SK-N-SH (cell line): ENCODE measurements around the gene IQCK. TPM values are rescaled to one million over a fixed set of nuclear protein-coding genes. Genes with fewer than 3 reads are reported as not detected.

ENCODE experiments used
- CTCF ChIA-PET: fragments of 300-600, 350-600 bp; formaldehyde crosslinking; extraction: SDS; loops from one replicate; lab custom pipeline; 2021; lab: Yijun Ruan, JAX
- POLR2A ChIA-PET: fragments of 350-600 bp; sonication (Branson Sonifier 250); formaldehyde crosslinking; extraction: SDS; loops from one replicate; lab custom pipeline; 2020; ENCODE audit warnings: antibody characterized with exemption, inconsistent platforms; lab: Yijun Ruan, JAX
- DNase-seq: peaks from one replicate; pipeline ENCODE4 v3.0.0; 2012
- H2AFZ ChIP-seq: fragments of 200-600 bp; sonication (generic); 2 replicates; pipeline ENCODE4 v1.8.1; 2016; ENCODE audit warnings: antibody characterized with exemption, mild to moderate bottlenecking, low read depth
- H3F3A ChIP-seq: fragments of 200-600 bp; sonication (generic); replicated peaks from 2 replicates; pipeline ENCODE3; 2016; ENCODE audit warnings: antibody characterized with exemption, mild to moderate bottlenecking; ENCODE audit not compliant: insufficient read depth
- H3K27ac ChIP-seq, 2 experiments: fragments of 200-500 bp in 1 of 2; fragments of 200-600 bp in 1 of 2; sonication (Bioruptor generic) in 1 of 2; sonication (generic), shearing (Covaris generic) in 1 of 2; 2 replicates each; pipeline versions ENCODE4 v1.5.1 to v1.6.1; 2014 to 2016; ENCODE audit warnings: low read depth in 2 of 2, inconsistent platforms in 1 of 2, low read length in 1 of 2, mild to moderate bottlenecking in 1 of 2, mixed read lengths in 1 of 2
- H3K27me3 ChIP-seq: fragments of 200-600 bp; sonication (generic), shearing (Covaris generic); 2 replicates; pipeline ENCODE4 v1.6.1; 2016; ENCODE audit warnings: mixed run types; ENCODE audit not compliant: insufficient read depth
- H3K36me3 ChIP-seq, 2 experiments: fragments of 200-500 bp in 1 of 2; fragments of 200-600 bp in 1 of 2; sonication (Bioruptor generic) in 1 of 2; sonication (generic) in 1 of 2; replicated peaks in 1 of 2; 2 replicates each; pipeline versions ENCODE3 to v1.5.1; 2014 to 2016; ENCODE audit warnings: low read length in 1 of 2, mild to moderate bottlenecking in 1 of 2; ENCODE audit not compliant: insufficient read depth in 2 of 2, control insufficient read depth in 1 of 2
- H3K4me1 ChIP-seq, 2 experiments: fragments of 200-500 bp in 1 of 2; fragments of 200-600 bp in 1 of 2; sonication (Bioruptor generic) in 1 of 2; sonication (generic), shearing (Covaris generic) in 1 of 2; 2 replicates each; pipeline versions ENCODE4 v1.5.1 to v1.6.1; 2014 to 2016; ENCODE audit warnings: low read depth in 1 of 2, low read length in 1 of 2, mixed run types in 1 of 2; ENCODE audit not compliant: insufficient read depth in 2 of 2, control insufficient read depth in 1 of 2
- H3K4me2 ChIP-seq: fragments of 200-600 bp; sonication (generic), shearing (Covaris generic); 2 replicates; pipeline ENCODE4 v1.6.1; 2017; ENCODE audit warnings: mixed run types
- H3K4me3 ChIP-seq, 2 experiments: fragments of 200-500 bp in 1 of 2; fragments of 200-600 bp in 1 of 2; sonication (Bioruptor generic) in 1 of 2; sonication (generic), shearing (Covaris generic) in 1 of 2; 2 replicates each; pipeline versions ENCODE4 v1.5.1 to v1.8.1; 2014 to 2016; ENCODE audit warnings: low read depth in 2 of 2, inconsistent platforms in 1 of 2, low read length in 1 of 2, mild to moderate bottlenecking in 1 of 2, mixed read lengths in 1 of 2, moderate library complexity in 1 of 2
- H3K79me2 ChIP-seq: fragments of 200-600 bp; sonication (generic); 2 replicates; pipeline ENCODE4 v1.8.1; 2017; ENCODE audit warnings: mild to moderate bottlenecking; ENCODE audit not compliant: insufficient read depth
- H3K9ac ChIP-seq: fragments of 200-600 bp; sonication (generic); 2 replicates; pipeline ENCODE4 v1.6.1; 2017; ENCODE audit warnings: mixed run types
- H3K9me2 ChIP-seq: fragments of 200-600 bp; sonication (generic); 2 replicates; pipeline ENCODE4 v1.6.1; 2017; ENCODE audit warnings: mixed run types
- H3K9me3 ChIP-seq: fragments of 200-600 bp; sonication (generic); 2 replicates; pipeline ENCODE4 v1.6.1; 2017; ENCODE audit warnings: mixed run types, mild to moderate bottlenecking, moderate library complexity
- H4K20me1 ChIP-seq: fragments of 200-600 bp; sonication (generic); 2 replicates; pipeline ENCODE4 v1.6.1; 2017; ENCODE audit warnings: mild to moderate bottlenecking, mixed run types; ENCODE audit not compliant: insufficient read depth
- CTCF ChIP-seq: fragments of 200-600 bp; sonication (generic); IDR thresholded peaks from 2 replicates; pipeline ENCODE4 v1.6.1; 2017; ENCODE audit warnings: antibody characterized with exemption, mild to moderate bottlenecking, moderate library complexity
- ELF1 ChIP-seq: IDR thresholded peaks from 2 replicates; pipeline ENCODE4 v1.4.0; 2012
- FOXM1 ChIP-seq: IDR thresholded peaks from 2 replicates; pipeline ENCODE4 v1.4.0; 2012; ENCODE audit warnings: low read depth, mild to moderate bottlenecking
- GATA2 ChIP-seq: sonication (generic); formaldehyde crosslinking; IDR thresholded peaks from 2 replicates; pipeline ENCODE4 v1.5.0; 2020; ENCODE audit warnings: mild to moderate bottlenecking, missing genetic modification reagents
- IRF3 ChIP-seq: fragments of 150-350 bp; IDR thresholded peaks from 2 replicates; pipeline ENCODE4 v1.6.1; 2016; ENCODE audit warnings: mild to moderate bottlenecking, low read depth, low read length
- JUND ChIP-seq: IDR thresholded peaks from 2 replicates; pipeline ENCODE4 v1.4.0; 2012
- MEF2A ChIP-seq: IDR thresholded peaks from 2 replicates; pipeline ENCODE4 v1.4.0; 2012; ENCODE audit warnings: low read depth, borderline replicate concordance
- MXI1 ChIP-seq: IDR thresholded peaks from 2 replicates; pipeline ENCODE4 v1.6.1; 2012; ENCODE audit warnings: mild to moderate bottlenecking, low read depth, low read length, improper control_type of control experiment
- NFIC ChIP-seq: IDR thresholded peaks from 2 replicates; pipeline ENCODE4 v1.4.0; 2012; ENCODE audit warnings: borderline replicate concordance
- NRF1 ChIP-seq: IDR thresholded peaks from 2 replicates; pipeline ENCODE4 v1.6.1; 2012; ENCODE audit warnings: low read depth, mild to moderate bottlenecking, low read length
- PBX3 ChIP-seq: IDR thresholded peaks from 2 replicates; pipeline ENCODE4; 2012
- POLR2AphosphoS5 ChIP-seq: IDR thresholded peaks from 2 replicates; pipeline ENCODE4 v1.6.1; 2012; ENCODE audit warnings: low read depth, low read length
- REST ChIP-seq: IDR thresholded peaks from 2 replicates; pipeline ENCODE4 v1.6.1; 2012; ENCODE audit warnings: mild to moderate bottlenecking, low read depth, low read length, moderate library complexity
- RXRA ChIP-seq: IDR thresholded peaks from 2 replicates; pipeline ENCODE4 v1.4.0; 2012; ENCODE audit warnings: low read depth, mild to moderate bottlenecking, borderline replicate concordance
- SMC3 ChIP-seq: IDR thresholded peaks from 2 replicates; pipeline ENCODE4 v1.6.1; 2012; ENCODE audit warnings: low read depth, low read length, improper control_type of control experiment
- TAF1 ChIP-seq: IDR thresholded peaks from 2 replicates; pipeline ENCODE4 v1.6.1; 2012; ENCODE audit warnings: low read depth, mild to moderate bottlenecking, low read length, moderate library complexity, borderline replicate concordance
- TCF12 ChIP-seq: IDR thresholded peaks from 2 replicates; pipeline ENCODE4 v1.4.0; 2012
- ZBTB33 ChIP-seq: IDR thresholded peaks from 2 replicates; pipeline ENCODE4 v1.4.0; 2012; ENCODE audit warnings: low read depth, borderline replicate concordance
- WGBS: methylation state at CpG from one replicate; pipeline ENCODE4 v1.1.6; 2017; ENCODE audit warnings: low lambda C conversion rate; 5-methylcytosine and 5-hydroxymethylcytosine counted together
- polyA plus RNA-seq, 3 experiments: library from polyadenylated mRNA; depleted of rRNA; stranded (reverse); fragments of >200 nt; gene quantifications; 2 replicates each; pipeline ENCODE4 v1.2.3, GENCODE V29; 2012

The IQCK gene
- polyA plus RNA-seq, 1 of the 3 experiments (the other 2 are of a cell fraction) = 7.3 TPM

GRCh38 chr16:19833176-19833575, 115.1 kb downstream of the IQCK start:
- Histone ChIP-seq H3K4me2 (no peak overlapping the region), H3K27ac (peak overlapping the region in 1 of 2 experiments; percentile 13; a peak in 1 of 4 replicates), H3K4me3 (no peak overlapping the region), H3K4me1 (peaks cover 0 to 8% of the 10 kb centered on the region in 2 experiments; a peak in 1 of 4 replicates), H3K9me3 (no peaks in the 10 kb centered on the region), H3K27me3 (no peaks in the 10 kb centered on the region), H3K9me2 (no peaks in the 10 kb centered on the region), H3K79me2 (no peaks in the 10 kb centered on the region)
- POLR2A ChIA-PET = no interaction called here
- DNase-seq = no peak
- WGBS = 45% methylated on average over 3 of the region's 3 CpGs
- CTCF ChIA-PET = interaction anchor here (0.7 kb wide), 1 partner anchor 1796 kb away, joined by 3 read pairs; no protein-coding TSS in a partner anchor
- TF ChIP-seq CTCF = no peak
- TF ChIP-seq JUND = no peak
- no peak for TF ChIP-seq GATA2 (CRISPR knock-in tag)
- TF ChIP-seq NFIC = no peak
- TF ChIP-seq POLR2AphosphoS5 = no peak
- TF ChIP-seq FOXM1 = no peak
- TF ChIP-seq MEF2A = no peak
- TF ChIP-seq SMC3 = no peak
- no peak for TF ChIP-seq ZBTB33
- 0 out of 2 replicates have a peak, but pooled peaks have one; percentile 11 for TF ChIP-seq PBX3
- no peak for TF ChIP-seq RXRA
- no peak for TF ChIP-seq TAF1
- 0 out of 2 replicates have a peak, but pooled peaks have one; percentile 4 for TF ChIP-seq TCF12
- TF ChIP-seq, all 33 proteins: peak for 2
- Histone ChIP-seq H3K9ac (no peak overlapping the region), H4K20me1 (no peaks in the 10 kb centered on the region), H3F3A (peaks cover 9% of the 10 kb centered on the region), H3K36me3 (no peaks in the 10 kb centered on the region), H2AFZ (no peak overlapping the region)

- Histone ChIP-seq H3K4me2 (no peak overlapping the region), H3K4me3 (no peak overlapping the region), H3K27ac (peak overlapping the region in 1 of 2 experiments; percentile 13; a peak in 1 of 4 replicates), H3K9me2 (no peaks in the 10 kb centered on the region), H3K27me3 (no peaks in the 10 kb centered on the region), H4K20me1 (no peaks in the 10 kb centered on the region), H3K79me2 (no peaks in the 10 kb centered on the region), H3K9me3 (no peaks in the 10 kb centered on the region), H2AFZ (no peak overlapping the region), H3F3A (peaks cover 9% of the 10 kb centered on the region), H3K36me3 (no peaks in the 10 kb centered on the region), H3K9ac (no peak overlapping the region), H3K4me1 (peaks cover 0 to 8% of the 10 kb centered on the region in 2 experiments; a peak in 1 of 4 replicates)
- ChIA-PET CTCF (interaction anchor here (0.7 kb wide), 1 partner anchor 1796 kb away, joined by 3 read pairs; no protein-coding TSS in a partner anchor), POLR2A (no interaction called here)
- 91% methylated on average over 5 of the region's 5 CpGs for WGBS
- DNase-seq = no peak
- no peak for TF ChIP-seq ELF1
- TF ChIP-seq MXI1 = no peak
- TF ChIP-seq NFIC = no peak
- no peak for TF ChIP-seq NRF1
- TF ChIP-seq IRF3 = no peak
- TF ChIP-seq POLR2AphosphoS5 = no peak
- TF ChIP-seq REST = no peak
- TF ChIP-seq TAF1 = no peak
These were observed 115.5 kb downstream of the IQCK start for GRCh38 chr16:19833581-19833980.
